ENCODE results near the gene TMEM253. TPM values are rescaled to one million over a fixed set of nuclear protein-coding genes. Genes with fewer than 3 reads are reported as not detected.

TMEM253 gene
- total RNA-seq, 1 donor from 2014 or later = under 0.01 TPM

GRCh38 chr14:21106498-21107282 lies 5.8 kb downstream of the TMEM253 start:
- no peak overlapping the region for H3K4me3 ChIP-seq (ENCODE audit: low read depth, low read length)
- no peak for FAIRE-seq
- DNase-seq (ENCODE audit: low read depth) = peak; percentile 74
- H3K27me3 ChIP-seq (ENCODE audit: control insufficient read depth, insufficient read depth, low read length) = no peaks in the 10 kb centered on the region
- no peaks in the 10 kb centered on the region for H3K36me3 ChIP-seq (ENCODE audit: control insufficient read depth, insufficient read depth, low read length)
- peak; percentile 90 for TF ChIP-seq CTCF (IDR thresholded peaks at IDR 0.05; ENCODE audit: insufficient read depth, low read length, severe bottlenecking)

GRCh38 chr14:21107283-21107800 lies 6.5 kb downstream of the TMEM253 start:
- H3K27me3 ChIP-seq (ENCODE audit: control insufficient read depth, insufficient read depth, low read length) = no peaks in the 10 kb centered on the region
- no peak overlapping the region for H3K4me3 ChIP-seq (ENCODE audit: low read depth, low read length)
- H3K36me3 ChIP-seq (ENCODE audit: control insufficient read depth, insufficient read depth, low read length) = no peaks in the 10 kb centered on the region
- DNase-seq (ENCODE audit: low read depth) (peak; percentile 47), FAIRE-seq (no peak)
- TF ChIP-seq CTCF (IDR thresholded peaks at IDR 0.05; ENCODE audit: insufficient read depth, low read length, severe bottlenecking) = no peak

GRCh38 chr14:21108791-21109190 lies 7.9 kb downstream of the TMEM253 start:
- no peak for DNase-seq (ENCODE audit: low read depth)
- Histone ChIP-seq H3K36me3 (ENCODE audit: control insufficient read depth, insufficient read depth, low read length) (no peaks in the 10 kb centered on the region), H3K27me3 (ENCODE audit: control insufficient read depth, insufficient read depth, low read length) (no peaks in the 10 kb centered on the region), H3K4me3 (ENCODE audit: low read depth, low read length) (no peak overlapping the region)
- no peak for TF ChIP-seq CTCF (IDR thresholded peaks at IDR 0.05; ENCODE audit: insufficient read depth, low read length, severe bottlenecking)
- FAIRE-seq = no peak

- DNase-seq (ENCODE audit: low read depth) (peak; percentile 69), FAIRE-seq (no peak)
- Histone ChIP-seq H3K27me3 (ENCODE audit: control insufficient read depth, insufficient read depth, low read length) (no peaks in the 10 kb centered on the region), H3K4me3 (ENCODE audit: low read depth, low read length) (no peak overlapping the region), H3K36me3 (ENCODE audit: control insufficient read depth, insufficient read depth, low read length) (no peaks in the 10 kb centered on the region)
- TF ChIP-seq CTCF (IDR thresholded peaks at IDR 0.05; ENCODE audit: insufficient read depth, low read length, severe bottlenecking) = no peak
Observed at GRCh38 chr14:21109377-21110138, 8.7 kb downstream of the TMEM253 start.

- FAIRE-seq = no peak
- H3K4me3 ChIP-seq (ENCODE audit: low read depth, low read length) = no peak overlapping the region
- H3K36me3 ChIP-seq (ENCODE audit: control insufficient read depth, insufficient read depth, low read length) = no peaks in the 10 kb centered on the region
- no peak for TF ChIP-seq CTCF (IDR thresholded peaks at IDR 0.05; ENCODE audit: insufficient read depth, low read length, severe bottlenecking)
- H3K27me3 ChIP-seq (ENCODE audit: control insufficient read depth, insufficient read depth, low read length) = no peaks in the 10 kb centered on the region
- DNase-seq (ENCODE audit: low read depth) = no peak
Observed at GRCh38 chr14:21112255-21112654, 11.4 kb downstream of the TMEM253 start.

All from bronchial epithelial cell (primary cell).